SK-N-SH treated with all-trans-retinoic acid at 6 μM for 48 hours (cell line): ENCODE measurements around the gene AIF1L.

ENCODE experiments used
- CREB5 ChIP-seq: fragments of 250-450 bp; sonication (Bioruptor Pico); IDR thresholded peaks from 2 replicates; pipeline ENCODE4 v1.5.1; 2020; ENCODE audit warnings: low read depth, mild to moderate bottlenecking, moderate library complexity
- ISL1 ChIP-seq: fragments of 250-450 bp; sonication (Bioruptor Pico); IDR thresholded peaks from 2 replicates; pipeline ENCODE4 v2.1.2; 2022; ENCODE audit warnings: mild to moderate bottlenecking, moderate library complexity
- OSR1 ChIP-seq: fragments of 250-450 bp; sonication (Bioruptor Pico); IDR thresholded peaks from 2 replicates; pipeline ENCODE4 v1.8.0; 2022; ENCODE audit warnings: moderate library complexity, mild to moderate bottlenecking, inconsistent platforms
- TCF4 ChIP-seq: fragments of 250-450 bp; sonication (Bioruptor Pico); IDR thresholded peaks from 2 replicates; pipeline ENCODE4 v1.8.0; 2021; ENCODE audit warnings: mild to moderate bottlenecking, moderate library complexity, borderline replicate concordance
- ZC3H10 ChIP-seq: fragments of 250-450 bp; sonication (Bioruptor Pico); IDR thresholded peaks from 2 replicates; pipeline ENCODE4 v1.5.1; 2021; ENCODE audit warnings: mild to moderate bottlenecking, moderate library complexity
- ZFP30 ChIP-seq: fragments of 450-650 bp; formaldehyde crosslinking; IDR thresholded peaks from 2 replicates; pipeline ENCODE4 v1.5.0; 2022; ENCODE audit warnings: mild to moderate bottlenecking, moderate library complexity
- TF ChIP-seq, protein P1 (sequence below): fragments of 250-450 bp; sonication (Bioruptor Pico); IDR thresholded peaks from 2 replicates; pipeline ENCODE4 v1.8.0; 2020; ENCODE audit warnings: mild to moderate bottlenecking, moderate library complexity, borderline replicate concordance

DNA sequence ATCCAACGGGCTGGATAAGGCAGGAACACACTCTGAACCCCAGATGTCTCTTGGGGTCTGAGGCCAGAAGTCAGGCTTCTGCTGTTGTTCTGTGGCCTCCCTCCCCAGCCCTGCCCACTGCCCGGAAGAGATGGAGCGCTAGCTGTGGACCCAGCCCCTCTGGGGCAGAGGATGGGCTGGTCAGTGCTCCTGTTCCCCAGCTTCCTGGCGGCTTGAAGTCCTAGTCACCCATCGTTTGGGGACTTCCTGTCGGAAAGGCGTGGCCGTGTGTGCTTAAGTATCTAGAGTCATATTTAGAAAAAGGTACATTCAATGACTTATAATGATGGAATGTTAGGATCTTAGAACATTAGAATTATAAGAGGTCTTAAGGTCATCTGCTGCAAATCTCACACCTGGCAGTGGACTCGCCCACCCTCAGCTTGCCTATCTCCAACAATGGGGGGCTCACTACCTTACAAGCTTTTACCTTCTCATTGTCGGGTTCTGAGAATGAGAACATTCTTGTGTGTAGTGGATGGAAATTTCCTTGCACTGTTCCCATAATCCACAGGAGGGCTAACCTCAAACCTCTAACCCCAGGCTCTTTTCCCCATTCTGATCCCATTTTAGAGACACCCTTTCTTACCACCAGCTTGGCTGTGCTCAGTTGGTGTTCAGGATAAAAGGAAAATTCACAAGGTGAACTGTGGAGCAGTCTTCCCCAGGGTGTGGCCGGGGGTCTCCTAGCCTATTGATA lies 13.4 kb upstream of the AIF1L start:
- TF ChIP-seq OSR1 (CRISPR knock-in tag) (no peak), CREB5 (CRISPR knock-in tag) (no peak), ISL1 (no peak), ZC3H10 (no peak), ZFP30 (no peak), TCF4 (no peak)
- TF ChIP-seq, protein P1, sequence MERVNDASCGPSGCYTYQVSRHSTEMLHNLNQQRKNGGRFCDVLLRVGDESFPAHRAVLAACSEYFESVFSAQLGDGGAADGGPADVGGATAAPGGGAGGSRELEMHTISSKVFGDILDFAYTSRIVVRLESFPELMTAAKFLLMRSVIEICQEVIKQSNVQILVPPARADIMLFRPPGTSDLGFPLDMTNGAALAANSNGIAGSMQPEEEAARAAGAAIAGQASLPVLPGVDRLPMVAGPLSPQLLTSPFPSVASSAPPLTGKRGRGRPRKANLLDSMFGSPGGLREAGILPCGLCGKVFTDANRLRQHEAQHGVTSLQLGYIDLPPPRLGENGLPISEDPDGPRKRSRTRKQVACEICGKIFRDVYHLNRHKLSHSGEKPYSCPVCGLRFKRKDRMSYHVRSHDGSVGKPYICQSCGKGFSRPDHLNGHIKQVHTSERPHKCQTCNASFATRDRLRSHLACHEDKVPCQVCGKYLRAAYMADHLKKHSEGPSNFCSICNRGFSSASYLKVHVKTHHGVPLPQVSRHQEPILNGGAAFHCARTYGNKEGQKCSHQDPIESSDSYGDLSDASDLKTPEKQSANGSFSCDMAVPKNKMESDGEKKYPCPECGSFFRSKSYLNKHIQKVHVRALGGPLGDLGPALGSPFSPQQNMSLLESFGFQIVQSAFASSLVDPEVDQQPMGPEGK, result no peak
